Suprapubic skin (tissue), 4 donors: ENCODE data around the gene STXBP5. TPM values are rescaled to one million over a fixed set of nuclear protein-coding genes. Genes with fewer than 3 reads are reported as not detected.

Experiments used
- DNase-seq, 2 donors: peaks; one replicate each; pipeline ENCODE4 v3.0.0-alpha.2; 2019; ENCODE audit warnings: low spot score in 2 of 2
- H3K27ac ChIP-seq: fragments of 200-600 bp; sonication (generic); one replicate; pipeline ENCODE4 v1.5.1; 2019
- H3K27me3 ChIP-seq: fragments of 200-600 bp; sonication (generic); one replicate; pipeline ENCODE4 v1.5.1; 2019
- H3K36me3 ChIP-seq: fragments of 200-600 bp; sonication (generic); one replicate; pipeline ENCODE4 v1.5.1; 2019
- H3K4me1 ChIP-seq: fragments of 200-600 bp; sonication (generic); one replicate; pipeline ENCODE4 v1.5.1; 2019
- H3K4me3 ChIP-seq: fragments of 200-600 bp; sonication (generic); one replicate; pipeline ENCODE4 v1.5.1; 2019; ENCODE audit warnings: mild to moderate bottlenecking
- H3K9me3 ChIP-seq: fragments of 200-600 bp; sonication (generic); one replicate; pipeline ENCODE4 v1.5.1; 2019
- EP300 ChIP-seq: sonication (generic); formaldehyde crosslinking; IDR thresholded peaks from one replicate; pipeline ENCODE4 v1.6.1; 2017; ENCODE audit warnings: antibody characterized with exemption
- POLR2A ChIP-seq, 2 donors: fragments of 450-650 bp; IDR thresholded peaks; one replicate each; pipeline ENCODE4 v1.6.1; 2017; ENCODE audit warnings: antibody characterized with exemption in 2 of 2, mild to moderate bottlenecking in 2 of 2, moderate library complexity in 2 of 2
- POLR2AphosphoS5 ChIP-seq, 3 donors: sonication (generic); formaldehyde crosslinking; IDR thresholded peaks; one replicate each; pipeline ENCODE4 v1.6.1; 2017; ENCODE audit warnings: antibody characterized with exemption in 3 of 3
- WGBS: methylation state at CpG from one replicate; pipeline ENCODE4 v1.1.5; 2018; 5-methylcytosine and 5-hydroxymethylcytosine counted together
- total RNA-seq, 4 donors: library from RNA; depleted of rRNA; stranded (reverse); fragments of >200 nt; gene quantifications; one replicate each; pipeline ENCODE4 v1.1.0, GENCODE V29; 2016
- TF ChIP-seq, protein P1 (sequence below), 2 donors: fragments of 200-600 bp in 1 of 2; fragments of 450-650 bp in 1 of 2; sonication (generic) in 1 of 2; IDR thresholded peaks; one replicate each; pipeline ENCODE4 v1.5.1; 2016 to 2019; ENCODE audit warnings: antibody characterized with exemption in 2 of 2, mild to moderate bottlenecking in 1 of 2, moderate library complexity in 1 of 2

STXBP5 gene
- total RNA-seq, 4 donors from 2014 or later = 55.0 to 65.5 (median 60.3) TPM

GRCh38 chr6:147158881-147159280, 45.3 kb upstream of the STXBP5 start:
- no peak for DNase-seq
- Histone ChIP-seq H3K27me3 (no peaks in the 10 kb centered on the region), H3K36me3 (no peaks in the 10 kb centered on the region), H3K4me1 (no peaks in the 10 kb centered on the region), H3K27ac (no peak overlapping the region), H3K9me3 (no peaks in the 10 kb centered on the region), H3K4me3 (no peak overlapping the region)
- 84% methylated on average over 2 of the region's 2 CpGs for WGBS
- no peak for TF ChIP-seq POLR2AphosphoS5 (IDR thresholded peaks at IDR 0.05)
- TF ChIP-seq POLR2A (IDR thresholded peaks at IDR 0.05) = no peak
- TF ChIP-seq, protein P1, sequence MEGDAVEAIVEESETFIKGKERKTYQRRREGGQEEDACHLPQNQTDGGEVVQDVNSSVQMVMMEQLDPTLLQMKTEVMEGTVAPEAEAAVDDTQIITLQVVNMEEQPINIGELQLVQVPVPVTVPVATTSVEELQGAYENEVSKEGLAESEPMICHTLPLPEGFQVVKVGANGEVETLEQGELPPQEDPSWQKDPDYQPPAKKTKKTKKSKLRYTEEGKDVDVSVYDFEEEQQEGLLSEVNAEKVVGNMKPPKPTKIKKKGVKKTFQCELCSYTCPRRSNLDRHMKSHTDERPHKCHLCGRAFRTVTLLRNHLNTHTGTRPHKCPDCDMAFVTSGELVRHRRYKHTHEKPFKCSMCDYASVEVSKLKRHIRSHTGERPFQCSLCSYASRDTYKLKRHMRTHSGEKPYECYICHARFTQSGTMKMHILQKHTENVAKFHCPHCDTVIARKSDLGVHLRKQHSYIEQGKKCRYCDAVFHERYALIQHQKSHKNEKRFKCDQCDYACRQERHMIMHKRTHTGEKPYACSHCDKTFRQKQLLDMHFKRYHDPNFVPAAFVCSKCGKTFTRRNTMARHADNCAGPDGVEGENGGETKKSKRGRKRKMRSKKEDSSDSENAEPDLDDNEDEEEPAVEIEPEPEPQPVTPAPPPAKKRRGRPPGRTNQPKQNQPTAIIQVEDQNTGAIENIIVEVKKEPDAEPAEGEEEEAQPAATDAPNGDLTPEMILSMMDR (IDR thresholded peaks at IDR 0.05) = no peak
- TF ChIP-seq EP300 = no peak

DNA sequence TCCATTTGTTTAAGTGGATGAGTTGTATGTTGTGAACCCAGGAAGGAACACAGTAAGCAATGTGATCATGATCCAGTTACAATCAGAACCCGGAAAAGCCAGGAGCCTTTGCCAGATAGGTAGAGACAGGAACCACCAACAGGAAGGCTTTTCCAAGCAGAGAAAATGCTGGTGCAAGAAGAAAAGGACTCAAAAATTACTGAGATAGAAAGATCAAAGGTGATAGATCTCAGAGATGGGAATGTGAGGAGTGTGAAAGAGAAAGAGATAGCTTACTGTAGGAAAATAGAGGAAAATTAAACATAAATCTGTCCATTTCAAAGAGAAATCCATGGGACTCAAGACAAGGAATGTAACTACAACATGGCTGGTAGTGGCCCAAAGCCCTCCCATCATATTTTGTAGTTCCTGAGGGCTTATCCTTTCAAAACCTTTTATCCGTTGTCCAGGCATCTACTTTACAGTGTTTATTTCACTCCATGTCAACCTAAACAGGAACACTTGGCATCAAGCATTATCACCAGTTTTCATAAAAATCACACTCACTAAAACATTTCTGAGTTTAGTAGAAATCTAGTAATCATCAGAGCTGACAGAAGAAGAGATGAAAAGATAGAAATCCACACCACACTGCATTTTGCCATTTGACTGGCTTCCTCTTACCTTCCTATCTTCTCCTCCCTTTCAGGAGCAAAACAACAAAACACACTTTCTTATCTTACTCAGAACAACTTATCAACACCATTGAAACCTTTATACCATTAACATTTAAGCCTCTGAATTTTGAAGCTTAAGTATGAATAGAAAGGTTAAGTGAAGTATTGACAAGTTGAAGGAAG, 44.5 kb upstream of the STXBP5 start:
- no peaks in the 10 kb centered on the region for H3K36me3 ChIP-seq
- no peaks in the 10 kb centered on the region for H3K27me3 ChIP-seq
- DNase-seq = no peak
- no peak overlapping the region for H3K27ac ChIP-seq
- no peaks in the 10 kb centered on the region for H3K9me3 ChIP-seq
- H3K4me3 ChIP-seq = no peak overlapping the region
- no peaks in the 10 kb centered on the region for H3K4me1 ChIP-seq
- WGBS = 82% methylated on average over 2 of the region's 2 CpGs
- TF ChIP-seq EP300 (no peak), POLR2A (IDR thresholded peaks at IDR 0.05) (no peak), POLR2AphosphoS5 (IDR thresholded peaks at IDR 0.05) (no peak)
- TF ChIP-seq, protein P1 (IDR thresholded peaks at IDR 0.05) = no peak

DNA sequence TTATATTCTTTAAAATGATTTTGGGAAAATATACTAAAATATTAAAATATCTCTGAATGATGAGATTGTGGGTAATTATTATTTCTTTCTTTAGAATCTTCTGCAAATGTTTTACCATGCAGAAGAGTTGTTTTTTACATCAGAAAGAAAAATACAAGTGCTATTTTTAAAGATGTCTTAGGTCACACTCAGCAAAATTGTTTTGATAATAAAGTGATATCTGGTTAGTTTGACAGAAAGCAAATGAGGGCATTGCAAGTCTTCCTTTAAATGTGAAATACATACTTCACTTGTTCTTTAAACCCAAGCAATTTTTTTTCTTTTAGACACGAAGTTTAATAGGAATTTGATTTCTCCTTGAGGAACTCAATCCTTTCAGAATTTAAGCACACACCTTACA, 43.6 kb upstream of the STXBP5 start:
- WGBS = 82% methylated on average over 1 of the region's 1 CpG
- Histone ChIP-seq H3K4me3 (no peak overlapping the region), H3K36me3 (no peaks in the 10 kb centered on the region), H3K9me3 (no peaks in the 10 kb centered on the region), H3K27me3 (no peaks in the 10 kb centered on the region), H3K27ac (no peak overlapping the region), H3K4me1 (no peaks in the 10 kb centered on the region)
- TF ChIP-seq, protein P1 (IDR thresholded peaks at IDR 0.05) = no peak
- no peak for TF ChIP-seq POLR2AphosphoS5 (IDR thresholded peaks at IDR 0.05)
- TF ChIP-seq EP300 = no peak
- no peak for TF ChIP-seq POLR2A (IDR thresholded peaks at IDR 0.05)
- no peak for DNase-seq

GRCh38 chr6:147161253-147161973, 42.8 kb upstream of the STXBP5 start:
- H3K36me3 ChIP-seq = no peaks in the 10 kb centered on the region
- no peaks in the 10 kb centered on the region for H3K4me1 ChIP-seq
- H3K4me3 ChIP-seq = no peak overlapping the region
- H3K27me3 ChIP-seq = no peaks in the 10 kb centered on the region
- H3K9me3 ChIP-seq = no peaks in the 10 kb centered on the region
- DNase-seq = no peak
- no peak overlapping the region for H3K27ac ChIP-seq
- TF ChIP-seq, protein P1 (IDR thresholded peaks at IDR 0.05) = no peak
- no peak for TF ChIP-seq POLR2AphosphoS5 (IDR thresholded peaks at IDR 0.05)
- TF ChIP-seq EP300 = no peak
- TF ChIP-seq POLR2A (IDR thresholded peaks at IDR 0.05) = no peak
- WGBS = 89% methylated on average over 4 of the region's 4 CpGs

DNA sequence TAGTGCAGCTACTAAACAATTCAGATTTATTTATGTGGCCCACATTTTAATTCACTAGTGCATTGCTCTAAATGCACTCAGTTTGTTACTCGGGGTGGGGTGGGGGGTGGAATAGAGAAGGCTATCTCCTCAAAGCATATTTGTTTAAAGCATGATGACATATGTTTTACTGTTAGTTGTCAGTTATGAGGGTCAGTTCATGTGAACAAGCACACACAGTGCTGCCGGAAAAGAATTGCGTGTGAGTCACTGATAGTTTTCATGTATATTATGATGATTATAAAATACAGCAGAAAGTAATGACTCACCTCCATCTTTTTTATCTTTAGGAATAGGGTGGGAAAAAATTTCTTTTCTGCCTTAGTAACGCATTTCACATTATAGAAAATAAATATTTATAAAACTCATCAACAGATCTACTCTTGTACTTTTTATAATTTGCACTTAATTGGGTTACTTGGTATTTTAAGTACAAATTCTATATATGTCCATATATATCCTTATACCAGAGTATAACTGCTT, 42.2 kb upstream of the STXBP5 start:
- TF ChIP-seq POLR2A (IDR thresholded peaks at IDR 0.05) (no peak), POLR2AphosphoS5 (IDR thresholded peaks at IDR 0.05) (no peak), EP300 (no peak)
- TF ChIP-seq, protein P1 (IDR thresholded peaks at IDR 0.05) = no peak
- DNase-seq = no peak
- Histone ChIP-seq H3K4me1 (no peaks in the 10 kb centered on the region), H3K36me3 (no peaks in the 10 kb centered on the region), H3K27me3 (no peaks in the 10 kb centered on the region), H3K9me3 (no peaks in the 10 kb centered on the region), H3K27ac (no peak overlapping the region), H3K4me3 (no peak overlapping the region)
- WGBS = 84% methylated on average over 4 of the region's 4 CpGs
